ENCODE data around the gene AP2B1. TPM values are rescaled to one million over a fixed set of nuclear protein-coding genes. Genes with fewer than 3 reads are reported as not detected.

Gene AP2B1
- total RNA-seq, 1 experiment from 2014 or later = 198 TPM

DNA sequence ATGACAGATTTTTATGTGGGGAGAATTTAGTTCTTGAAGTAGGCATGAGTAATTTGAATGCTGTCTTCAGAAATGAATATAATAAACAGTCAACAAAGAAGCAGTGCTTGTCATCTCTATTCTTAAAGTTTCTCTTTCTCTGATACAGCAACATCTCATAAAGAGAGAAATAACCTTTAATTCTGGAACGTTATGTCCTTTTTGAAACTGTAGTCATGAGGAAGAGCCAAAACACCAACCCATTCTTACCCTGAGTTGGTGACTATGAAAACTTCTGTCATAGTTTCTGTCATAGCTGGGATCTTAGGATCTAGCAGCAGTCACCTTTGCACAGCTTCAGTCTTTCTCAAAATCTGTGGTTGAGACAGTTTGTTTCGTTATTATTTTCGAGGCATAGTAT is 129.1 kb downstream of the AP2B1 start:
- TF ChIP-seq REST (IDR thresholded peaks at IDR 0.05; ENCODE audit: low read depth) = no peak
- TF ChIP-seq CTCF (IDR thresholded peaks at IDR 0.05 in 2 of 3, conservative IDR thresholded peaks at IDR 0.05 in 1 of 3; ENCODE audit: borderline replicate concordance in 1 of 3, insufficient read depth in 1 of 3, low read depth in 2 of 3, low read length in 2 of 3) = no peak
- no peak for TF ChIP-seq MAX (IDR thresholded peaks at IDR 0.05)
- no peak for TF ChIP-seq SIN3A (IDR thresholded peaks at IDR 0.05; ENCODE audit: low read depth)
- TF ChIP-seq JUND (IDR thresholded peaks at IDR 0.05) = no peak
- TF ChIP-seq EZH2 (IDR thresholded peaks at IDR 0.05) = no peak
- no peak for TF ChIP-seq CEBPB (IDR thresholded peaks at IDR 0.05; ENCODE audit: low read depth)
- TF ChIP-seq ZNF274 (IDR thresholded peaks at IDR 0.05; ENCODE audit: low read depth, low read length) = no peak
- no peaks in the 10 kb centered on the region for H3K27me3 ChIP-seq (ENCODE audit: insufficient read depth, low read length)
- no peaks in the 10 kb centered on the region for H3K79me2 ChIP-seq (ENCODE audit: insufficient read depth, low read length)
- DNase-seq (ENCODE audit: low read depth, low spot score) = no peak
- H3K4me3 ChIP-seq (replicated peaks in 1 of 2; ENCODE audit: low read depth in 1 of 2, low read length in 2 of 2) = no peak overlapping the region
- no peaks in the 10 kb centered on the region for H3K4me1 ChIP-seq (ENCODE audit: control insufficient read depth in 1 of 2, insufficient read depth in 2 of 2, low read length in 2 of 2)
- BruUV-seq (replicated peaks) = no TSS peak
- H3K9me3 ChIP-seq (ENCODE audit: control insufficient read depth in 1 of 2, insufficient read depth in 1 of 2, low read depth in 1 of 2, low read length in 2 of 2) = no peaks in the 10 kb centered on the region
- CTCF ChIA-PET = no interaction called here
- H3K36me3 ChIP-seq (ENCODE audit: control insufficient read depth in 1 of 2, insufficient read depth in 2 of 2, low read length in 2 of 2) = peaks cover 9 to 21% of the 10 kb centered on the region in 2 experiments; a peak in 3 of 4 replicates
- H3K4me2 ChIP-seq (ENCODE audit: low read length) = no peak overlapping the region
- intact Hi-C loops (cut with micrococcal nuclease) = no loop called here
- RAD21 ChIA-PET (ENCODE audit: low non-redundant PET in 1 of 2, low total read pairs in 2 of 2, uncharacterized antibody in 2 of 2, unreplicated experiment in 2 of 2) = no interaction called here
- H3K9ac ChIP-seq (ENCODE audit: low read length) = no peak overlapping the region
- no peak for ATAC-seq
- POLR2A ChIA-PET = no interaction called here
- H3K9me2 ChIP-seq (ENCODE audit: insufficient read depth) = no peaks in the 10 kb centered on the region
- no peak overlapping the region for H2AFZ ChIP-seq (ENCODE audit: low read depth, low read length, poor library complexity, severe bottlenecking)
- no peak overlapping the region for H3K27ac ChIP-seq (ENCODE audit: low read depth, low read length)
- no peaks in the 10 kb centered on the region for H4K20me1 ChIP-seq (ENCODE audit: insufficient read depth)
